SK-N-SH (cell line): ENCODE results near the gene ADAMTS17. TPM values are rescaled to one million over a fixed set of nuclear protein-coding genes. Genes with fewer than 3 reads are reported as not detected.

Experiments
- CTCF ChIA-PET: fragments of 300-600, 350-600 bp; formaldehyde crosslinking; extraction: SDS; loops from one replicate; lab custom pipeline; 2021; lab: Yijun Ruan, JAX
- POLR2A ChIA-PET: fragments of 350-600 bp; sonication (Branson Sonifier 250); formaldehyde crosslinking; extraction: SDS; loops from one replicate; lab custom pipeline; 2020; ENCODE audit warnings: antibody characterized with exemption, inconsistent platforms; lab: Yijun Ruan, JAX
- DNase-seq: peaks from one replicate; pipeline ENCODE4 v3.0.0; 2012
- H2AFZ ChIP-seq: fragments of 200-600 bp; sonication (generic); 2 replicates; pipeline ENCODE4 v1.8.1; 2016; ENCODE audit warnings: antibody characterized with exemption, mild to moderate bottlenecking, low read depth
- H3F3A ChIP-seq: fragments of 200-600 bp; sonication (generic); replicated peaks from 2 replicates; pipeline ENCODE3; 2016; ENCODE audit warnings: antibody characterized with exemption, mild to moderate bottlenecking; ENCODE audit not compliant: insufficient read depth
- H3K27ac ChIP-seq, 2 experiments: fragments of 200-500 bp in 1 of 2; fragments of 200-600 bp in 1 of 2; sonication (Bioruptor generic) in 1 of 2; sonication (generic), shearing (Covaris generic) in 1 of 2; 2 replicates each; pipeline versions ENCODE4 v1.5.1 to v1.6.1; 2014 to 2016; ENCODE audit warnings: low read depth in 2 of 2, inconsistent platforms in 1 of 2, low read length in 1 of 2, mild to moderate bottlenecking in 1 of 2, mixed read lengths in 1 of 2
- H3K27me3 ChIP-seq: fragments of 200-600 bp; sonication (generic), shearing (Covaris generic); 2 replicates; pipeline ENCODE4 v1.6.1; 2016; ENCODE audit warnings: mixed run types; ENCODE audit not compliant: insufficient read depth
- H3K36me3 ChIP-seq, 2 experiments: fragments of 200-500 bp in 1 of 2; fragments of 200-600 bp in 1 of 2; sonication (Bioruptor generic) in 1 of 2; sonication (generic) in 1 of 2; replicated peaks in 1 of 2; 2 replicates each; pipeline versions ENCODE3 to v1.5.1; 2014 to 2016; ENCODE audit warnings: low read length in 1 of 2, mild to moderate bottlenecking in 1 of 2; ENCODE audit not compliant: insufficient read depth in 2 of 2, control insufficient read depth in 1 of 2
- H3K4me1 ChIP-seq, 2 experiments: fragments of 200-500 bp in 1 of 2; fragments of 200-600 bp in 1 of 2; sonication (Bioruptor generic) in 1 of 2; sonication (generic), shearing (Covaris generic) in 1 of 2; 2 replicates each; pipeline versions ENCODE4 v1.5.1 to v1.6.1; 2014 to 2016; ENCODE audit warnings: low read depth in 1 of 2, low read length in 1 of 2, mixed run types in 1 of 2; ENCODE audit not compliant: insufficient read depth in 2 of 2, control insufficient read depth in 1 of 2
- H3K4me2 ChIP-seq: fragments of 200-600 bp; sonication (generic), shearing (Covaris generic); 2 replicates; pipeline ENCODE4 v1.6.1; 2017; ENCODE audit warnings: mixed run types
- H3K4me3 ChIP-seq, 2 experiments: fragments of 200-500 bp in 1 of 2; fragments of 200-600 bp in 1 of 2; sonication (Bioruptor generic) in 1 of 2; sonication (generic), shearing (Covaris generic) in 1 of 2; 2 replicates each; pipeline versions ENCODE4 v1.5.1 to v1.8.1; 2014 to 2016; ENCODE audit warnings: low read depth in 2 of 2, inconsistent platforms in 1 of 2, low read length in 1 of 2, mild to moderate bottlenecking in 1 of 2, mixed read lengths in 1 of 2, moderate library complexity in 1 of 2
- H3K79me2 ChIP-seq: fragments of 200-600 bp; sonication (generic); 2 replicates; pipeline ENCODE4 v1.8.1; 2017; ENCODE audit warnings: mild to moderate bottlenecking; ENCODE audit not compliant: insufficient read depth
- H3K9ac ChIP-seq: fragments of 200-600 bp; sonication (generic); 2 replicates; pipeline ENCODE4 v1.6.1; 2017; ENCODE audit warnings: mixed run types
- H3K9me2 ChIP-seq: fragments of 200-600 bp; sonication (generic); 2 replicates; pipeline ENCODE4 v1.6.1; 2017; ENCODE audit warnings: mixed run types
- H3K9me3 ChIP-seq: fragments of 200-600 bp; sonication (generic); 2 replicates; pipeline ENCODE4 v1.6.1; 2017; ENCODE audit warnings: mixed run types, mild to moderate bottlenecking, moderate library complexity
- H4K20me1 ChIP-seq: fragments of 200-600 bp; sonication (generic); 2 replicates; pipeline ENCODE4 v1.6.1; 2017; ENCODE audit warnings: mild to moderate bottlenecking, mixed run types; ENCODE audit not compliant: insufficient read depth
- CTCF ChIP-seq: fragments of 200-600 bp; sonication (generic); IDR thresholded peaks from 2 replicates; pipeline ENCODE4 v1.6.1; 2017; ENCODE audit warnings: antibody characterized with exemption, mild to moderate bottlenecking, moderate library complexity
- ELF1 ChIP-seq: IDR thresholded peaks from 2 replicates; pipeline ENCODE4 v1.4.0; 2012
- EP300 ChIP-seq, 2 experiments: IDR thresholded peaks; 2 replicates each; pipeline versions ENCODE4 v1.4.0 to v1.6.1; 2012; ENCODE audit warnings: borderline replicate concordance in 1 of 2, low read depth in 1 of 2, low read length in 1 of 2
- EZH2phosphoT487 ChIP-seq: fragments of 200-600 bp; sonication (generic); IDR thresholded peaks from 2 replicates; pipeline ENCODE4 v1.6.1; 2017; ENCODE audit warnings: low read depth, mixed run types, mild to moderate bottlenecking, antibody characterized with exemption, moderate library complexity, borderline replicate concordance
- FOXJ3 ChIP-seq: sonication (generic); formaldehyde crosslinking; IDR thresholded peaks from 2 replicates; pipeline ENCODE4 v1.5.1; 2020; ENCODE audit warnings: mild to moderate bottlenecking, missing genetic modification reagents
- FOXM1 ChIP-seq: IDR thresholded peaks from 2 replicates; pipeline ENCODE4 v1.4.0; 2012; ENCODE audit warnings: low read depth, mild to moderate bottlenecking
- MAX ChIP-seq: IDR thresholded peaks from 2 replicates; pipeline ENCODE4 v1.4.0; 2012; ENCODE audit warnings: low read depth
- MXI1 ChIP-seq: IDR thresholded peaks from 2 replicates; pipeline ENCODE4 v1.6.1; 2012; ENCODE audit warnings: mild to moderate bottlenecking, low read depth, low read length, improper control_type of control experiment
- NRF1 ChIP-seq: IDR thresholded peaks from 2 replicates; pipeline ENCODE4 v1.6.1; 2012; ENCODE audit warnings: low read depth, mild to moderate bottlenecking, low read length
- POLR2AphosphoS5 ChIP-seq: IDR thresholded peaks from 2 replicates; pipeline ENCODE4 v1.6.1; 2012; ENCODE audit warnings: low read depth, low read length
- RAD21 ChIP-seq: IDR thresholded peaks from 2 replicates; pipeline ENCODE4 v1.6.1; 2012; ENCODE audit warnings: mild to moderate bottlenecking, low read length
- RFX5 ChIP-seq: IDR thresholded peaks from 2 replicates; pipeline ENCODE4 v1.6.1; 2012; ENCODE audit warnings: mild to moderate bottlenecking, improper control_type of control experiment, low read length
- TAF1 ChIP-seq: IDR thresholded peaks from 2 replicates; pipeline ENCODE4 v1.6.1; 2012; ENCODE audit warnings: low read depth, mild to moderate bottlenecking, low read length, moderate library complexity, borderline replicate concordance
- TCF12 ChIP-seq: IDR thresholded peaks from 2 replicates; pipeline ENCODE4 v1.4.0; 2012
- USF2 ChIP-seq: fragments of 150-350 bp; IDR thresholded peaks from 2 replicates; pipeline ENCODE4 v1.6.1; 2017; ENCODE audit warnings: antibody characterized with exemption, low read length, low read depth, borderline replicate concordance
- WGBS: methylation state at CpG from one replicate; pipeline ENCODE4 v1.1.6; 2017; ENCODE audit warnings: low lambda C conversion rate; 5-methylcytosine and 5-hydroxymethylcytosine counted together
- polyA plus RNA-seq, 3 experiments: library from polyadenylated mRNA; depleted of rRNA; stranded (reverse); fragments of >200 nt; gene quantifications; 2 replicates each; pipeline ENCODE4 v1.2.3, GENCODE V29; 2012
- TF ChIP-seq, protein P1 (sequence below): fragments of 150-350 bp; IDR thresholded peaks from 2 replicates; pipeline ENCODE4 v1.6.1; 2016; ENCODE audit warnings: mild to moderate bottlenecking, low read depth, low read length
- TF ChIP-seq, protein P2 (sequence below): IDR thresholded peaks from 2 replicates; pipeline ENCODE4; 2012

The ADAMTS17 gene
- polyA plus RNA-seq, 1 of the 3 experiments (the other 2 are of a cell fraction), result not detected

- no peak for TF ChIP-seq CTCF
- TF ChIP-seq RAD21, result no peak
- TF ChIP-seq MXI1, result no peak
- TF ChIP-seq EP300 (IDR thresholded peaks at IDR 0.05; ENCODE audit: borderline replicate concordance in 1 of 2, low read depth in 1 of 2, low read length in 1 of 2), result no peak
- no peak for TF ChIP-seq ELF1
These were observed 5.2 kb upstream of the ADAMTS17 start (continued) for GRCh38 chr15:100346866-100347512.

GRCh38 chr15:100345438-100345837, 3.7 kb upstream of the ADAMTS17 start:
- H3K4me3 ChIP-seq, result no peak overlapping the region
- no peaks in the 10 kb centered on the region for H3F3A ChIP-seq
- TF ChIP-seq, protein P1, sequence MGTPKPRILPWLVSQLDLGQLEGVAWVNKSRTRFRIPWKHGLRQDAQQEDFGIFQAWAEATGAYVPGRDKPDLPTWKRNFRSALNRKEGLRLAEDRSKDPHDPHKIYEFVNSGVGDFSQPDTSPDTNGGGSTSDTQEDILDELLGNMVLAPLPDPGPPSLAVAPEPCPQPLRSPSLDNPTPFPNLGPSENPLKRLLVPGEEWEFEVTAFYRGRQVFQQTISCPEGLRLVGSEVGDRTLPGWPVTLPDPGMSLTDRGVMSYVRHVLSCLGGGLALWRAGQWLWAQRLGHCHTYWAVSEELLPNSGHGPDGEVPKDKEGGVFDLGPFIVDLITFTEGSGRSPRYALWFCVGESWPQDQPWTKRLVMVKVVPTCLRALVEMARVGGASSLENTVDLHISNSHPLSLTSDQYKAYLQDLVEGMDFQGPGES, result no peak
- no peak for TF ChIP-seq RFX5
- no peak for TF ChIP-seq RAD21
- no peaks in the 10 kb centered on the region for H3K9me2 ChIP-seq
- DNase-seq, result no peak
- H3K4me1 ChIP-seq, result peaks cover 0 to 7% of the 10 kb centered on the region in 2 experiments; a peak in 1 of 4 replicates
- H3K9ac ChIP-seq, result no peak overlapping the region
- 26% methylated on average over 3 of the region's 3 CpGs for WGBS
- CTCF ChIA-PET, result interaction anchor here (0.5 to 8.3 kb wide), 5 partner anchors 39 to 417 kb away, joined by 3 to 184 read pairs (median 5); no protein-coding TSS in a partner anchor
- H3K79me2 ChIP-seq, result no peaks in the 10 kb centered on the region
- POLR2A ChIA-PET, result no interaction called here
- H3K36me3 ChIP-seq, result no peaks in the 10 kb centered on the region
- no peaks in the 10 kb centered on the region for H3K27me3 ChIP-seq
- H2AFZ ChIP-seq, result no peak overlapping the region
- no peak overlapping the region for H3K27ac ChIP-seq
- H3K9me3 ChIP-seq, result no peaks in the 10 kb centered on the region
- H3K4me2 ChIP-seq, result no peak overlapping the region
- H4K20me1 ChIP-seq, result no peaks in the 10 kb centered on the region

- CTCF ChIA-PET, result interaction anchor here (1.3 to 1.6 kb wide), 6 partner anchors 12 to 663 kb away, joined by 3 to 11 read pairs (median 4); no protein-coding TSS in a partner anchor
- TF ChIP-seq POLR2AphosphoS5 (no peak), TCF12 (no peak), FOXM1 (no peak), NRF1 (no peak), USF2 (no peak), TAF1 (no peak), FOXJ3 (CRISPR knock-in tag) (no peak), MAX (no peak), EZH2phosphoT487 (no peak)
- TF ChIP-seq, protein P2, sequence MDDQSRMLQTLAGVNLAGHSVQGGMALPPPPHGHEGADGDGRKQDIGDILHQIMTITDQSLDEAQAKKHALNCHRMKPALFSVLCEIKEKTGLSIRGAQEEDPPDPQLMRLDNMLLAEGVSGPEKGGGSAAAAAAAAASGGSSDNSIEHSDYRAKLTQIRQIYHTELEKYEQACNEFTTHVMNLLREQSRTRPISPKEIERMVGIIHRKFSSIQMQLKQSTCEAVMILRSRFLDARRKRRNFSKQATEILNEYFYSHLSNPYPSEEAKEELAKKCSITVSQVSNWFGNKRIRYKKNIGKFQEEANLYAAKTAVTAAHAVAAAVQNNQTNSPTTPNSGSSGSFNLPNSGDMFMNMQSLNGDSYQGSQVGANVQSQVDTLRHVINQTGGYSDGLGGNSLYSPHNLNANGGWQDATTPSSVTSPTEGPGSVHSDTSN, result no peak
- WGBS, result 42% methylated on average over 3 of the region's 3 CpGs
- Histone ChIP-seq H2AFZ (no peak overlapping the region), H3K4me2 (no peak overlapping the region), H3K9ac (no peak overlapping the region), H3K27me3 (no peaks in the 10 kb centered on the region), H3K4me1 (peaks cover 0 to 8% of the 10 kb centered on the region in 2 experiments; a peak in 1 of 4 replicates), H3K9me2 (no peaks in the 10 kb centered on the region), H3K4me3 (no peak overlapping the region), H3K9me3 (no peaks in the 10 kb centered on the region), H3K36me3 (no peaks in the 10 kb centered on the region), H4K20me1 (no peaks in the 10 kb centered on the region), H3F3A (no peaks in the 10 kb centered on the region), H3K79me2 (no peaks in the 10 kb centered on the region), H3K27ac (no peak overlapping the region)
- POLR2A ChIA-PET, result no interaction called here
- DNase-seq, result no peak
These were observed 1.5 kb upstream of the ADAMTS17 start for GRCh38 chr15:100343251-100343650.
